Activated T-cell treated with anti-CD3 and anti-CD28 coated beads, Interleukin-2, amount 50 U/mL, for 48 hours (primary cell): ENCODE measurements around the gene GAS7.
"Not testable (repeated sequence)": the region's sequence is repeated elsewhere in the genome, so short reads cannot be mapped to it uniquely, and the experiment has no call there.

Experiments used
- DNase-seq, 2 experiments: peaks; one replicate each; pipeline ENCODE4 v3.0.0-alpha.2; 2020

GAS7 gene

GRCh38 chr17:10105513-10106001, 92.8 kb downstream of the GAS7 start:
- DNase-seq = no peak

GRCh38 chr17:10103712-10104111, 94.7 kb downstream of the GAS7 start:
- no peak for DNase-seq

- no peak for DNase-seq
These were observed 95.6 kb downstream of the GAS7 start for GRCh38 chr17:10102817-10103216.

- DNase-seq = no peak
These were observed 99.3 kb downstream of the GAS7 start for GRCh38 chr17:10099051-10099571.

- DNase-seq = no peak
These were observed 101.8 kb downstream of the GAS7 start for GRCh38 chr17:10096596-10096995.

- not testable (repeated sequence) for DNase-seq
These were observed 103.1 kb downstream of the GAS7 start for GRCh38 chr17:10095295-10095694.

GRCh38 chr17:10094797-10095196, 103.6 kb downstream of the GAS7 start:
- no peak for DNase-seq

GRCh38 chr17:10092595-10092994, 105.8 kb downstream of the GAS7 start:
- DNase-seq = no peak

GRCh38 chr17:10091046-10091445, 107.4 kb downstream of the GAS7 start:
- no peak for DNase-seq

GRCh38 chr17:10089196-10089804, 109.1 kb downstream of the GAS7 start:
- DNase-seq = no peak

- no peak for DNase-seq
These were observed 110.0 kb downstream of the GAS7 start for GRCh38 chr17:10088444-10088843.

- no peak for DNase-seq
These were observed 111.1 kb downstream of the GAS7 start for GRCh38 chr17:10087355-10087754.

- no peak for DNase-seq
These were observed 114.5 kb downstream of the GAS7 start for GRCh38 chr17:10083864-10084263.

- DNase-seq = no peak
These were observed 115.6 kb downstream of the GAS7 start for GRCh38 chr17:10082795-10083194.

GRCh38 chr17:10081571-10082169, 116.7 kb downstream of the GAS7 start:
- DNase-seq = no peak

GRCh38 chr17:10077561-10078299, 120.7 kb downstream of the GAS7 start:
- no peak for DNase-seq

GRCh38 chr17:10075919-10076318, 122.5 kb downstream of the GAS7 start:
- no peak for DNase-seq

- DNase-seq = no peak
These were observed 124.5 kb downstream of the GAS7 start for GRCh38 chr17:10073941-10074340.

GRCh38 chr17:10072556-10073425, 125.6 kb downstream of the GAS7 start:
- DNase-seq = no peak

- no peak for DNase-seq
These were observed 126.3 kb downstream of the GAS7 start for GRCh38 chr17:10072086-10072485.

GRCh38 chr17:10071141-10071540, 127.3 kb downstream of the GAS7 start:
- no peak for DNase-seq

- no peak for DNase-seq
These were observed 127.7 kb downstream of the GAS7 start for GRCh38 chr17:10070690-10071089.

GRCh38 chr17:10069301-10069700, 129.1 kb downstream of the GAS7 start:
- no peak for DNase-seq
